ENCODE results near the gene E2F4. TPM values are rescaled to one million over a fixed set of nuclear protein-coding genes. Genes with fewer than 3 reads are reported as not detected.

E2F4 gene
- total and polyA plus RNA-seq, 2 of the 8 experiments (the other 6 are each of a cell fraction or from before 2014, with no cell fraction given), result 79.9 to 157 TPM

GRCh38 chr16:67210069-67210937, 18.3 kb downstream of the E2F4 start:
- no peak overlapping the region for H4K91ac ChIP-seq (replicated peaks; ENCODE audit: insufficient read length, low read length)
- no peak overlapping the region for H3K27ac ChIP-seq (ENCODE audit: low read depth, low read length)
- no peak overlapping the region for H3K4me3 ChIP-seq (ENCODE audit: extremely low read depth in 1 of 4, insufficient read depth in 2 of 4, low read depth in 3 of 4, low read length in 4 of 4)
- POLR2A ChIA-PET (ENCODE audit: partially characterized antibody), result interaction anchor here (0.6 to 4.3 kb wide), 4 partner anchors 10 to 174 kb away, joined by 4 to 20 read pairs (median 4); partner anchors contain the start of gene TMEM208
- no peak overlapping the region for H3K56ac ChIP-seq (replicated peaks; ENCODE audit: insufficient read length, low read depth, low read length)
- H4K5ac ChIP-seq (ENCODE audit: insufficient read length, low read depth, low read length), result no peak overlapping the region
- no peak overlapping the region for H3K4ac ChIP-seq (replicated peaks; ENCODE audit: insufficient read length, low read depth, low read length)
- CTCF ChIA-PET (ENCODE audit: partially characterized antibody), result interaction anchor here (1.3 to 8.9 kb wide), 7 partner anchors 13 to 259 kb away, joined by 3 to 111 read pairs (median 6); partner anchors contain the start of genes E2F4, ELMO3, NOL3 and TMEM208
- H3K79me1 ChIP-seq (ENCODE audit: low read depth, low read length), result no peaks in the 10 kb centered on the region
- WGBS, 2 experiments (ENCODE audit: extremely low coverage in 1 of 2, insufficient coverage in 1 of 2, insufficient read length in 1 of 2, insufficient replicate concordance in 2 of 2, low coverage in 1 of 2, low lambda C conversion rate in 2 of 2, missing lambda C conversion rate in 1 of 2), result 84% methylated on average over 25 of the region's 25 CpGs; no CpG with 5 or more reads in 1 of the 2 experiments
- H3K23ac ChIP-seq (ENCODE audit: insufficient read length), result no peak overlapping the region
- H3K18ac ChIP-seq (ENCODE audit: extremely low read depth, low read length), result no peak overlapping the region
- H4K8ac ChIP-seq (ENCODE audit: extremely low read depth, insufficient read depth, low read length), result no peak overlapping the region
- TF ChIP-seq E2F6 (IDR thresholded peaks at IDR 0.05), result 0 out of 2 replicates have a peak, but pooled peaks have one; percentile 20
- TF ChIP-seq CREB1 (IDR thresholded peaks at IDR 0.05), result no peak
- no peak overlapping the region for H2BK15ac ChIP-seq (ENCODE audit: low read length)
- H3K4me2 ChIP-seq (ENCODE audit: insufficient read depth in 1 of 2, low read depth in 2 of 2, low read length in 2 of 2), result no peak overlapping the region
- H2AK5ac ChIP-seq (ENCODE audit: low read depth, low read length), result 0 out of 2 replicates have a peak overlapping the region, but pooled peaks have one; percentile 13
- H3K36me3 ChIP-seq (ENCODE audit: control insufficient read depth in 2 of 4, insufficient read depth in 4 of 4, low read length in 3 of 4), result no peaks in the 10 kb centered on the region
- H3K4me1 ChIP-seq (replicated peaks in 1 of 4; ENCODE audit: control insufficient read depth in 3 of 4, insufficient read depth in 4 of 4, low read length in 3 of 4), result peaks cover 0 to 10% (median 1%) of the 10 kb centered on the region in 4 experiments; a peak in 2 of 7 replicates
- H3K9me3 ChIP-seq (ENCODE audit: insufficient read depth in 2 of 2, low read depth in 1 of 2, low read length in 1 of 2), result no peaks in the 10 kb centered on the region
- no peak overlapping the region for H2BK20ac ChIP-seq (ENCODE audit: low read length)
- no peak overlapping the region for H2BK120ac ChIP-seq (replicated peaks; ENCODE audit: low read depth, low read length)
- no peak for FAIRE-seq
- H2AFZ ChIP-seq (ENCODE audit: low read length), result no peak overlapping the region
- H3K27me3 ChIP-seq (replicated peaks in 1 of 4; ENCODE audit: control insufficient read depth in 3 of 4, extremely low read depth in 1 of 4, insufficient read depth in 3 of 4, low read length in 3 of 4), result peaks cover 0 to 9% (median 6%) of the 10 kb centered on the region in 4 experiments; a peak in 4 of 7 replicates
- H4K20me1 ChIP-seq (replicated peaks in 1 of 2; ENCODE audit: control insufficient read depth in 1 of 2, insufficient read depth in 2 of 2, low read length in 2 of 2), result no peaks in the 10 kb centered on the region
- no peak overlapping the region for H3K14ac ChIP-seq (ENCODE audit: insufficient read length)
- no peak overlapping the region for H2BK5ac ChIP-seq (ENCODE audit: low read depth, low read length)
- no peak for DNase-seq (ENCODE audit: low read depth in 1 of 2, low spot score in 2 of 2)
- H3K79me2 ChIP-seq (ENCODE audit: control insufficient read depth in 1 of 2, insufficient read depth in 2 of 2, low read length in 2 of 2), result no peaks in the 10 kb centered on the region
- H3K23me2 ChIP-seq (ENCODE audit: low read depth, low read length), result no peaks in the 10 kb centered on the region
- no peak overlapping the region for H2BK12ac ChIP-seq (ENCODE audit: low read depth, low read length)
- no peak overlapping the region for H3K9ac ChIP-seq (replicated peaks in 1 of 4; ENCODE audit: extremely low read depth in 1 of 4, low read depth in 3 of 4, low read length in 3 of 4)
